Right lobe of liver (tissue), 6 donors: Measurements from ENCODE around the gene LETM1. TPM values are rescaled to one million over a fixed set of nuclear protein-coding genes. Genes with fewer than 3 reads are reported as not detected.

ENCODE experiments used
- ATAC-seq, 4 donors: fragments of 200-7000 bp; cut with Tn5 transposase; one replicate each; pipeline ENCODE4 v1.9.1; 2020; ENCODE audit warnings: mild to moderate bottlenecking in 4 of 4, moderate library complexity in 4 of 4
- DNase-seq, 3 donors: peaks; one replicate each; pipeline ENCODE4 v3.0.0-alpha.2; 2020
- H3K27ac ChIP-seq, 3 donors: fragments of 200-600 bp; one replicate each; pipeline ENCODE4 v1.8.0; 2022
- H3K27me3 ChIP-seq, 2 donors: fragments of 200-600 bp; one replicate each; pipeline ENCODE4 v1.8.0; 2022
- H3K36me3 ChIP-seq, 4 donors: fragments of 200-600 bp; sonication (generic) in 1 of 4; one replicate each; pipeline versions ENCODE4 v1.5.1 to v1.8.0; 2017 to 2022; ENCODE audit warnings: control low read depth in 1 of 4
- H3K4me1 ChIP-seq, 4 donors: fragments of 200-600 bp; sonication (generic) in 1 of 4; one replicate each; pipeline versions ENCODE4 v1.5.1 to v1.8.0; 2017 to 2022; ENCODE audit warnings: control low read depth in 1 of 4
- H3K4me3 ChIP-seq, 3 donors: fragments of 200-600 bp; one replicate each; pipeline ENCODE4 v1.8.0; 2022
- H3K9me3 ChIP-seq, 4 donors: fragments of 200-600 bp; sonication (generic) in 1 of 4; one replicate each; pipeline versions ENCODE4 v1.5.1 to v1.8.0; 2017 to 2022; ENCODE audit warnings: control low read depth in 1 of 4
- POLR2A ChIP-seq: fragments of 450-650 bp; IDR thresholded peaks from one replicate; pipeline ENCODE4 v1.6.1; 2017; ENCODE audit warnings: antibody characterized with exemption, mild to moderate bottlenecking
- WGBS: methylation state at CpG from one replicate; pipeline ENCODE4 v1.1.6; 2018; ENCODE audit warnings: low coverage, low lambda C conversion rate; ENCODE audit not compliant: insufficient coverage; ENCODE audit errors: missing lambda C conversion rate; 5-methylcytosine and 5-hydroxymethylcytosine counted together
- intact Hi-C, 2 donors: fragments of 100-400 bp; cut with DNase I; formaldehyde crosslinking; loops; one replicate each; pipeline versions ENCODE4 v1.11.2 to v1.14.1; 2022
- total RNA-seq, 6 experiments: library from RNA; depleted of rRNA in 2 of 6; stranded (reverse); fragments of >200 nt in 2 of 6; fragmentation: NEBNext Ultra II Directional in 3 of 6; extraction: Animal tissue kit (Norgen Biotek cat#: 25700) in 3 of 6; gene quantifications; one replicate each; pipeline versions ENCODE4 v1.1.0 to v1.2.4, GENCODE V29; 2016 to 2023
- TF ChIP-seq, protein P1 (sequence below), 4 donors: fragments of 200-600 bp in 3 of 4; fragments of 450-650 bp in 1 of 4; IDR thresholded peaks; one replicate each; pipeline versions ENCODE4 v1.5.1 to v1.8.0; 2016 to 2022; ENCODE audit warnings: antibody characterized with exemption in 4 of 4, mild to moderate bottlenecking in 2 of 4
- donor health status: DM: no; HTN: yes; CAD: no.
- donor health status: DM: no; HTN: no; CAD: no.
- donor health status: DM: no; HTN: no; CAD: no.
- donor health status: DM: no; HTN: yes; CAD: no.
- donor health status: DM: no; HTN: yes; CAD: no.

LETM1 gene
- total RNA-seq, 6 experiments from 2014 or later, result 18.1 to 31.0 (median 25.6) TPM

GRCh38 chr4:1804638-1805492, 51.1 kb downstream of the LETM1 start:
- TF ChIP-seq POLR2A, result no peak
- TF ChIP-seq, protein P1, sequence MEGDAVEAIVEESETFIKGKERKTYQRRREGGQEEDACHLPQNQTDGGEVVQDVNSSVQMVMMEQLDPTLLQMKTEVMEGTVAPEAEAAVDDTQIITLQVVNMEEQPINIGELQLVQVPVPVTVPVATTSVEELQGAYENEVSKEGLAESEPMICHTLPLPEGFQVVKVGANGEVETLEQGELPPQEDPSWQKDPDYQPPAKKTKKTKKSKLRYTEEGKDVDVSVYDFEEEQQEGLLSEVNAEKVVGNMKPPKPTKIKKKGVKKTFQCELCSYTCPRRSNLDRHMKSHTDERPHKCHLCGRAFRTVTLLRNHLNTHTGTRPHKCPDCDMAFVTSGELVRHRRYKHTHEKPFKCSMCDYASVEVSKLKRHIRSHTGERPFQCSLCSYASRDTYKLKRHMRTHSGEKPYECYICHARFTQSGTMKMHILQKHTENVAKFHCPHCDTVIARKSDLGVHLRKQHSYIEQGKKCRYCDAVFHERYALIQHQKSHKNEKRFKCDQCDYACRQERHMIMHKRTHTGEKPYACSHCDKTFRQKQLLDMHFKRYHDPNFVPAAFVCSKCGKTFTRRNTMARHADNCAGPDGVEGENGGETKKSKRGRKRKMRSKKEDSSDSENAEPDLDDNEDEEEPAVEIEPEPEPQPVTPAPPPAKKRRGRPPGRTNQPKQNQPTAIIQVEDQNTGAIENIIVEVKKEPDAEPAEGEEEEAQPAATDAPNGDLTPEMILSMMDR (IDR thresholded peaks at IDR 0.05), result no peak
- H3K4me1 ChIP-seq, result peaks cover 0 to 23% (median 9%) of the 10 kb centered on the region in 4 donors
- no peak overlapping the region for H3K4me3 ChIP-seq
- H3K36me3 ChIP-seq, result peaks cover 0 to 14% (median 0%) of the 10 kb centered on the region in 4 donors
- no peaks in the 10 kb centered on the region for H3K9me3 ChIP-seq
- no peaks in the 10 kb centered on the region for H3K27me3 ChIP-seq
- H3K27ac ChIP-seq, result no peak overlapping the region
- intact Hi-C loops, result loop anchor here in 1 of 2 donors (5.0 kb wide), 1 partner anchor 53 kb away; no protein-coding TSS in a partner anchor
- 80% methylated on average over 2 of the region's 37 CpGs for WGBS
- DNase-seq (no peak), ATAC-seq (no peak)

- 90% methylated on average over 2 of the region's 51 CpGs for WGBS
Measured at GRCh38 chr4:1803523-1804423, 52.2 kb downstream of the LETM1 start.

DNA sequence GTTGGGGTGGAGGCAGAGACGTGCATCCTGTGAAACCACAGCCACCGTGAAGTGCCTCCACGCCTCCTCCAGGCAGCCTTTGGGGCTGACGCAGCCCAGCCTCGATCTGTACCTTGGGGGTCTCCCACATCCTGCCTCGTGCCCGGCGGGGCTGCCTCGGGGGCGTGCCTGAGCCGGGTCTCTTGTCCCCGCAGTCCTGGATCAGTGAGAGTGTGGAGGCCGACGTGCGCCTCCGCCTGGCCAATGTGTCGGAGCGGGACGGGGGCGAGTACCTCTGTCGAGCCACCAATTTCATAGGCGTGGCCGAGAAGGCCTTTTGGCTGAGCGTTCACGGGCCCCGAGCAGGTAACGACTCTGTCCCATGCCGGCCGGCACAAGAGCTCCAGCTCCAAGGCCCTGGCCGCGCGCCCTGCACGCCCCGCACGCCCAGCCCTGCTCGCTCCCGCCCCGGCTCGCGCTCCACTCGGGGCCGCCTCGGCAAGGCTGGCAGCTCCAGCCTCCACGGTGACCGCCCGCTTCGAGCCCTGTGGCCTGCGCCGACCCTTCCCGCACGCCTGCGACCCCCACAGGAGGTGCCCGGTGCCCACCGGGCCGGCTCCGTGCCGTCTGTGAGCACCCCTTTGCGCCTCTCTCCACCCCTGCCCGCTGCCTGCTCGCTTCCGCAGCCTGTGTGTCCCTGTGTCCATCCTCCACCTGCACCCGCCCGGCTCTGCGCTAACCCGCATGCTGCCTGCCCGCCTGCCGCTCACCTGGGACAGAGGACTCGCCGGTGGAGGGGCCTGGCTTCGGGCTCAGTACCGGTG, 53.0 kb downstream of the LETM1 start:
- H3K36me3 ChIP-seq, result peaks cover 0 to 14% (median 0%) of the 10 kb centered on the region in 4 donors
- TF ChIP-seq, protein P1 (IDR thresholded peaks at IDR 0.05), result no peak
- no peak for TF ChIP-seq POLR2A
- H3K4me3 ChIP-seq, result no peak overlapping the region
- intact Hi-C loops, result no loop called here
- H3K4me1 ChIP-seq, result peaks cover 0 to 13% (median 6%) of the 10 kb centered on the region in 4 donors
- H3K27me3 ChIP-seq, result no peaks in the 10 kb centered on the region
- H3K27ac ChIP-seq, result no peak overlapping the region
- WGBS, result 94% methylated on average over 13 of the region's 71 CpGs
- DNase-seq (no peak), ATAC-seq (no peak)
- H3K9me3 ChIP-seq, result no peaks in the 10 kb centered on the region

More at GRCh38 chr4:1803523-1804423, 52.2 kb downstream of the LETM1 start:
- Histone ChIP-seq H3K4me3 (no peak overlapping the region), H3K4me1 (peaks cover 0 to 16% (median 8%) of the 10 kb centered on the region in 4 donors), H3K9me3 (no peaks in the 10 kb centered on the region), H3K27me3 (no peaks in the 10 kb centered on the region), H3K36me3 (peaks cover 0 to 14% (median 0%) of the 10 kb centered on the region in 4 donors), H3K27ac (no peak overlapping the region)
- TF ChIP-seq, protein P1 (IDR thresholded peaks at IDR 0.05), result no peak
- DNase-seq (no peak), ATAC-seq (no peak)
- intact Hi-C loops, result no loop called here

DNA sequence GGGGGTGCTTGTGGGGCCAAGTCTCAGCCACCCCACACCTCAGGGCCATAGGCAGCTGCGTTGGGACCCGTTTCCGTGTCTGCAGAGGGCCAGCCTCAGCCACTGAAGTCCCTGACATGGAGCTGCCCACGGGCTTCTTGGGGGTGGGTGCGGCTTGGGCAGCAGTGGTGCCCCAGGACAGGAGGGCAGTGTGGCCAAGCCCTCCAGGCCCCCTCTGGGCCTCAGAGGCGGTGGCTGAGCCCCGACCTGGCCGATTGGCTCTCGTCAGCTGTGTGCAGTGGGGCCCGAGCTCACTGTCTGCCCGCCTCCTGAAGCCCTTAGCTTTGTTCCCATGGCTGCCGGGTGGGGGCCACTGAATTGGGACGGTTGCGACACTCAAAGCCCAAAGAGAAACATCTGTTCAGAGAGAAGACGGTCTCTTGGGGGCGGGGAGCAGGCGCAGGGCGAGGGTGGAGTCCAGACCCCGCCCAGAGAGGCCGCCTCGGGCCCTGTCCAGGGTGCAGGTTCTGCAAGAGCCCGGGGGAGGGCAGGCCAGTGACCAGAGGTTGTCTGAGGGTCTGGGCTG, 53.7 kb downstream of the LETM1 start:
- WGBS, result 0% methylated on average over 1 of the region's 22 CpGs
- TF ChIP-seq POLR2A, result no peak
- TF ChIP-seq, protein P1 (IDR thresholded peaks at IDR 0.05), result no peak
- intact Hi-C loops, result no loop called here
- Histone ChIP-seq H3K36me3 (peaks cover 0 to 14% (median 0%) of the 10 kb centered on the region in 4 donors), H3K27ac (no peak overlapping the region), H3K9me3 (no peaks in the 10 kb centered on the region), H3K4me1 (peaks cover 0 to 15% (median 7%) of the 10 kb centered on the region in 4 donors), H3K27me3 (no peaks in the 10 kb centered on the region), H3K4me3 (no peak overlapping the region)
- ATAC-seq (no peak), DNase-seq (no peak)
